Forelimb muscle (tissue), 1 donor: ENCODE results near the gene PPP2R5E. TPM values are rescaled to one million over a fixed set of nuclear protein-coding genes. Genes with fewer than 3 reads are reported as not detected.
A peak's percentile ranks its signal among the peaks of the same experiment; 100 is the strongest.
"Not testable (repeated sequence)": the region's sequence is repeated elsewhere in the genome, so short reads cannot be mapped to it uniquely, and the experiment has no call there.

Experiments used
- DNase-seq: peaks from one replicate; pipeline ENCODE4 v3.0.0-alpha.2; 2013; ENCODE audit warnings: low read depth
- polyA plus RNA-seq: library from polyadenylated mRNA; unstranded; fragments of 120-200 nt; gene quantifications from one replicate; pipeline ENCODE4 v1.2.1, GENCODE V29; 2013; ENCODE audit not compliant: insufficient read length

The PPP2R5E gene
- polyA plus RNA-seq, 1 donor = 20.9 TPM

GRCh38 chr14:63522511-63522910 is 20.7 kb downstream of the PPP2R5E start:
- DNase-seq = not testable (repeated sequence)

GRCh38 chr14:63517354-63517753 is 25.8 kb downstream of the PPP2R5E start:
- no peak for DNase-seq

- no peak for DNase-seq
These were observed 27.9 kb downstream of the PPP2R5E start for GRCh38 chr14:63515240-63515639.

GRCh38 chr14:63513756-63514155 is 29.4 kb downstream of the PPP2R5E start:
- DNase-seq = no peak

GRCh38 chr14:63512861-63513260 is 30.3 kb downstream of the PPP2R5E start:
- DNase-seq = no peak

- DNase-seq = no peak
These were observed 32.6 kb downstream of the PPP2R5E start for GRCh38 chr14:63510538-63510937.

- DNase-seq = no peak
These were observed 35.1 kb downstream of the PPP2R5E start for GRCh38 chr14:63508033-63508432.

- DNase-seq = no peak
These were observed 38.5 kb downstream of the PPP2R5E start for GRCh38 chr14:63504648-63505047.

- no peak for DNase-seq
These were observed 41.7 kb downstream of the PPP2R5E start for GRCh38 chr14:63501429-63501828.

- DNase-seq = no peak
These were observed 43.4 kb downstream of the PPP2R5E start for GRCh38 chr14:63499701-63500250.

- DNase-seq = no peak
These were observed 46.3 kb downstream of the PPP2R5E start for GRCh38 chr14:63496837-63497400.

GRCh38 chr14:63493246-63493645 is 49.9 kb downstream of the PPP2R5E start:
- no peak for DNase-seq

- DNase-seq = no peak
These were observed 50.8 kb downstream of the PPP2R5E start for GRCh38 chr14:63492391-63492790.

- no peak for DNase-seq
These were observed 55.5 kb downstream of the PPP2R5E start for GRCh38 chr14:63487724-63488123.

GRCh38 chr14:63486738-63487137 is 56.4 kb downstream of the PPP2R5E start:
- DNase-seq = no peak

- DNase-seq = no peak
These were observed 59.9 kb downstream of the PPP2R5E start for GRCh38 chr14:63483315-63483714.

GRCh38 chr14:63480599-63480998 is 62.6 kb downstream of the PPP2R5E start:
- no peak for DNase-seq

- DNase-seq = no peak
These were observed 64.7 kb downstream of the PPP2R5E start for GRCh38 chr14:63478437-63478852.

GRCh38 chr14:63478010-63478409 is 65.2 kb downstream of the PPP2R5E start:
- DNase-seq = peak; percentile 25

- DNase-seq = no peak
These were observed 65.6 kb downstream of the PPP2R5E start for GRCh38 chr14:63477556-63477955.

GRCh38 chr14:63475761-63476160 is 67.4 kb downstream of the PPP2R5E start:
- peak; percentile 41 for DNase-seq

GRCh38 chr14:63474844-63475243 is 68.3 kb downstream of the PPP2R5E start:
- DNase-seq = no peak

GRCh38 chr14:63474111-63474510 is 69.1 kb downstream of the PPP2R5E start:
- DNase-seq = no peak
